ENCODE measurements around the gene PAX3. TPM values are rescaled to one million over a fixed set of nuclear protein-coding genes. Genes with fewer than 3 reads are reported as not detected.

The PAX3 gene
- total RNA-seq, 2 donors from 2014 or later: not detected

DNA sequence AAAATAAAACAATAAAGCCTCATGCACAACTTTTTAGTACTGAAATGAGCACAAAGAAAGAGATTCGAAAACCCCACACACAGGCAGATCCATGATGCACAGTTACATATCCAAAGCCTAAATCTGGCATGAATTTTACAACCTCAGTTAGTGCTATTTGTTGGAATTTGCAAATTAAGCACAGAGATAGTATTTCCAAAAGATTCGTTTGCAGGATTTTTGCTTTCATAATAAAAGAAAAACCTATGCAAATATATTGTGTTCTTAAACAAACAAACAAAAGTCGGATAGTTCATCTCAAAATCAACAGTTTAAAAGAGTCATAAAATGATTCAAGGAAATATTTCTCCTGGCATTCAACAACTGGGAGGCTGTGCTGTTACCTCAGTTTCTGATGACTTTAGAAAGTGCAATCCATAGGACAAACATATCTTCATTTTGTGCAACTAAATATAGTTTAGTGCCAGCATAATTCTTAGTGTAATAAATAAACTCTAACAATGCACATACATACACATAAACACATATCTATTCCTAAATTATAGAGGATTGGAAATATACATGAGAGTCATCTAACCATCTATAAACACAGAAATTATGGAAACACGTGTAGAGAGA lies 10.8 kb downstream of the PAX3 start:
- no peak for DNase-seq (ENCODE audit: low spot score)
- H3K9me3 ChIP-seq: no peaks in the 10 kb centered on the region
- peaks cover 6 to 10% of the 10 kb centered on the region in 2 donors for H3K4me1 ChIP-seq (ENCODE audit: control insufficient read depth in 1 of 2, low read depth in 2 of 2)
- H3K4me3 ChIP-seq: no peak overlapping the region
- TF ChIP-seq, protein P1, sequence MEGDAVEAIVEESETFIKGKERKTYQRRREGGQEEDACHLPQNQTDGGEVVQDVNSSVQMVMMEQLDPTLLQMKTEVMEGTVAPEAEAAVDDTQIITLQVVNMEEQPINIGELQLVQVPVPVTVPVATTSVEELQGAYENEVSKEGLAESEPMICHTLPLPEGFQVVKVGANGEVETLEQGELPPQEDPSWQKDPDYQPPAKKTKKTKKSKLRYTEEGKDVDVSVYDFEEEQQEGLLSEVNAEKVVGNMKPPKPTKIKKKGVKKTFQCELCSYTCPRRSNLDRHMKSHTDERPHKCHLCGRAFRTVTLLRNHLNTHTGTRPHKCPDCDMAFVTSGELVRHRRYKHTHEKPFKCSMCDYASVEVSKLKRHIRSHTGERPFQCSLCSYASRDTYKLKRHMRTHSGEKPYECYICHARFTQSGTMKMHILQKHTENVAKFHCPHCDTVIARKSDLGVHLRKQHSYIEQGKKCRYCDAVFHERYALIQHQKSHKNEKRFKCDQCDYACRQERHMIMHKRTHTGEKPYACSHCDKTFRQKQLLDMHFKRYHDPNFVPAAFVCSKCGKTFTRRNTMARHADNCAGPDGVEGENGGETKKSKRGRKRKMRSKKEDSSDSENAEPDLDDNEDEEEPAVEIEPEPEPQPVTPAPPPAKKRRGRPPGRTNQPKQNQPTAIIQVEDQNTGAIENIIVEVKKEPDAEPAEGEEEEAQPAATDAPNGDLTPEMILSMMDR (IDR thresholded peaks at IDR 0.05): no peak
- no peak overlapping the region for H3K27ac ChIP-seq
- no peak for ATAC-seq (ENCODE audit: insufficient number of reproducible peaks, low FRiP score, low read depth)
- peaks cover 5% of the 10 kb centered on the region for H3K27me3 ChIP-seq (replicated peaks; ENCODE audit: insufficient read depth)
- no peaks in the 10 kb centered on the region for H3K36me3 ChIP-seq

DNA sequence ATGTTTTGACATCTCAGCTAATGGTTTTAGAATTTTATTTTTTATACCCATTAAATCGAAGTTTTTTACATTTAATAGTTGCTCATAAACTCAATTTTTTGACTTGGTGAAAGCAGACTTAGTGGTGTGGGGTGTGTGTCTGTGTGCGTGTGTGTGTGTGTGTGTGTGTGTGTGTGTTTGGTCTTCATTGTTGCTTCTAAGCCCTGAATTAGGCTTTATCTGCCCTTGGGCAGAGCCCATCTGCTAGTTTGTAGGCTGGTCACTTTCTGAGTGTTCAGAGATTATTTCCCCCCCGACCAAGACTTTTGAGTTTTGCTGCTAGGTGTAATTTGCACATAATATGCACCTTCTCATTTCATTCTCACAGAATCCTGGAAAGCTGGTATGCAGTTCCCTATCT lies 14.3 kb downstream of the PAX3 start:
- TF ChIP-seq, protein P1 (IDR thresholded peaks at IDR 0.05): no peak
- DNase-seq (ENCODE audit: low spot score) (no peak), ATAC-seq (ENCODE audit: insufficient number of reproducible peaks, low FRiP score, low read depth) (no peak)
- Histone ChIP-seq H3K9me3 (no peaks in the 10 kb centered on the region), H3K27me3 (replicated peaks; ENCODE audit: insufficient read depth) (no peaks in the 10 kb centered on the region), H3K4me1 (ENCODE audit: control insufficient read depth in 1 of 2, low read depth in 2 of 2) (no peaks in the 10 kb centered on the region), H3K4me3 (no peak overlapping the region), H3K27ac (no peak overlapping the region), H3K36me3 (no peaks in the 10 kb centered on the region)

DNA sequence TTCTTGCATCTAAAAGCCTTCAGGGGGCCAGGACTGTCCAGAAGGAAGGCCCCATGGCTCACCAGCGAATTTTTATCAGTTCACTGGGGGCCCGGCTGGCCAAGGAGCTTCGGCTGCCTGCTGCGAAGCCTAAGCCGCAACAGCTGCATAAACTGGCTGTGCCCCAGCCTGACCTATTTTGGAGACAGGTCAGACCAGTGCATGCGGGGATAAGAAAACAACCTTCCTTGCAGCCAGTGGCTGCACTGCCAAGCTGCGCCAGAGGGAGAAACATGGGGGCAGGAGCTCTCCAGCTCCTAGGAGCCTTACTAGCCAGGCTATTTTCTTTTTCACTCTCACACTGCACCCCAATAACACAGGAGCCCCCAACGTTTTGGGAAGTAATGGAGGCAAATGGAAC lies 15.2 kb downstream of the PAX3 start:
- ATAC-seq (ENCODE audit: insufficient number of reproducible peaks, low FRiP score, low read depth): no peak
- H3K27ac ChIP-seq: no peak overlapping the region
- no peaks in the 10 kb centered on the region for H3K9me3 ChIP-seq
- no peaks in the 10 kb centered on the region for H3K4me1 ChIP-seq (ENCODE audit: control insufficient read depth in 1 of 2, low read depth in 2 of 2)
- H3K4me3 ChIP-seq: no peak overlapping the region
- DNase-seq (ENCODE audit: low spot score): no peak
- TF ChIP-seq, protein P1 (IDR thresholded peaks at IDR 0.05): no peak
- H3K27me3 ChIP-seq (replicated peaks; ENCODE audit: insufficient read depth): no peaks in the 10 kb centered on the region
- H3K36me3 ChIP-seq: no peaks in the 10 kb centered on the region

DNA sequence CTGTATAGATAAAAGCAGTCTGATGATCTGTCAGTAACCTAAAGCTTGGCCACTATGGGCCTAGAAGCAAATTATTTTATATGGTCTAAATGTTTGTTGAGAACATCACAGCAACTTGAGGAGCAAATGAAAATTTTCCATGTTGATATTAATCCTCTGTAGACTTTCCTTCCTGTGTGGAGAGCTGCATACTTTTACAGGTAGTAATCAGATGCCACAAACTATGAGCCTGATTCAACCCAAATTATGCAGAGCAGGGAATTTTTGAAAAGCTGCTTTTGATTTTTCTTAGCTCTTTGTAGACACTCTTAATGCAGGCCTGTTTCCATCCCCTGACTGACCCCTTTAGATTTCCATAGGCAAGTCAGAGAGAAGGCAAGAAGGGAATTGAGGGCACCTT lies 17.3 kb downstream of the PAX3 start:
- Histone ChIP-seq H3K36me3 (no peaks in the 10 kb centered on the region), H3K27me3 (replicated peaks; ENCODE audit: insufficient read depth) (no peaks in the 10 kb centered on the region), H3K4me3 (no peak overlapping the region), H3K4me1 (ENCODE audit: control insufficient read depth in 1 of 2, low read depth in 2 of 2) (no peaks in the 10 kb centered on the region), H3K9me3 (no peaks in the 10 kb centered on the region), H3K27ac (no peak overlapping the region)
- DNase-seq (ENCODE audit: low spot score) (no peak), ATAC-seq (ENCODE audit: insufficient number of reproducible peaks, low FRiP score, low read depth) (no peak)
- TF ChIP-seq, protein P1 (IDR thresholded peaks at IDR 0.05): no peak

DNA sequence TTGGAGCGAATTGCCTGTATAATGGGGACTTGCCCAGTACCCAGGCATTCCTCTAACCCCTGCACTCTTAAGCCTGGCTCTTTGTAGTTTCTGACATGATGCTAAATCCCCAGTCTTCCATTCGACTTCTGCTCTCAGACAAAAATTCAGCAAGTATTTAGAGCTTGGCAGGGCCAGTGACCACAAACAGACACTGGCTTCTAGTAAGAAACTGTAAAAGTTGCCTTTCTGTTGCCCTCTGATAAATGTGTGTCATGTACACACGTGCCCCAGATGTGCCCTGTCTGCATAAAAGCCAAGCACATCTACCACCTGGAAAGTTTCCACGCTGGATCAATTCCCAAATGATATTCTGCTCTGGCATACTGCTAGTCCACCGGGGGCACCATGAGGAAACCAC lies 18.0 kb downstream of the PAX3 start:
- no peaks in the 10 kb centered on the region for H3K36me3 ChIP-seq
- H3K4me3 ChIP-seq: no peak overlapping the region
- DNase-seq (ENCODE audit: low spot score) (no peak), ATAC-seq (ENCODE audit: insufficient number of reproducible peaks, low FRiP score, low read depth) (no peak)
- no peaks in the 10 kb centered on the region for H3K4me1 ChIP-seq (ENCODE audit: control insufficient read depth in 1 of 2, low read depth in 2 of 2)
- TF ChIP-seq, protein P1 (IDR thresholded peaks at IDR 0.05): no peak
- H3K27ac ChIP-seq: no peak overlapping the region
- no peaks in the 10 kb centered on the region for H3K27me3 ChIP-seq (replicated peaks; ENCODE audit: insufficient read depth)
- H3K9me3 ChIP-seq: no peaks in the 10 kb centered on the region

All from thoracic aorta (tissue), 2 donors.